ENCODE data around the gene CA10. TPM values are rescaled to one million over a fixed set of nuclear protein-coding genes. Genes with fewer than 3 reads are reported as not detected.

Gene CA10
- total RNA-seq, 1 experiment from 2014 or later: 0.46 TPM

DNA sequence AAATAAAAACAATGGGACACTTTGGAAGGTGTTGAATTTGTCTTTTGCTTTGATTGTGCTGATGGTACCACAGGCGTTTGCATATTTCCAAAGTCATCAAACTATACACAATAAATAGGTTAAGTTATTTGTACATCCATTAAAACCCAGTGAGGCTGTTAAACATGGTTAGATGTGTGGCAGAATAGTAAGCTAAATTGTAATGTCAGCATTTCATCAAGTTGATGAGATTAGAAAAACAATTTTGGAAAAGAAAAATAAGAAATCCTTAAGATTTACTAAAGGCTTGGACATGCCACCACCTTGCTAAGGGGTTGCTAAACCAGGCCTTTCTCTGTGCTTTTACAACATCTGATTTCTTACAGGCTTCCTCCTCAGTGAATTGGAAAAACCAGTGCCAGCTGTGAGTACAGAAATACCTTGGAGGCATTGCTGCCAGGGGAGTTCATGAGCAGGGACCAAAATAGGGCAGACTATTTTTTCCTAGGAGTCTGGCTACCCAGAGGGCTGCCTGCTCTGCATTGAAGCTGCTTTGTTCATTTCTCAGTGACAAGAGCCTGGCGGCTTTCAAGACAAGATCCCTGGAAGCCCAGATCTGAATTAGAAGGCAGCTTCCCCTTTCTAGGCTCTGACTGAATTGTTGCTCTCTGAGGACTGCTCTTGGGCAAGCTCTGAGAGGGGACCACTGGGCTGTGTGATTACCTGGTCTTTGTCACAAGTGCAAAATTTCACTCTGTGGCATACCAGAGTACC lies 43.4 kb upstream of the CA10 start:
- Histone ChIP-seq H3K9me3 (ENCODE audit: control insufficient read depth, low read depth, low read length) (no peaks in the 10 kb centered on the region), H3K4me2 (ENCODE audit: insufficient read depth, insufficient read length, low read length) (no peak overlapping the region), H3K4ac (ENCODE audit: low read depth, low read length) (no peak overlapping the region), H3K79me1 (ENCODE audit: insufficient read depth, low read depth, low read length, poor library complexity, severe bottlenecking) (no peaks in the 10 kb centered on the region), H3K9ac (ENCODE audit: extremely low read depth, insufficient read length, low read length) (no peak overlapping the region), H2AFZ (ENCODE audit: low read length) (no peak overlapping the region), H3K27me3 (ENCODE audit: insufficient read depth, low read length) (no peaks in the 10 kb centered on the region), H2BK12ac (ENCODE audit: insufficient read length, low read depth, low read length) (no peak overlapping the region), H3K23ac (ENCODE audit: insufficient read length, low read depth, low read length) (no peak overlapping the region), H4K5ac (ENCODE audit: insufficient read length, low read depth, low read length) (no peak overlapping the region), H3K18ac (ENCODE audit: insufficient read length, low read depth, low read length) (no peak overlapping the region), H2BK5ac (ENCODE audit: insufficient read length, low read length) (no peak overlapping the region), H2AK5ac (ENCODE audit: insufficient read length, low read length) (no peak overlapping the region), H2BK120ac (ENCODE audit: low read depth, low read length, poor library complexity, severe bottlenecking) (no peak overlapping the region), H3K56ac (ENCODE audit: insufficient read length, low read depth, low read length) (no peak overlapping the region), H3K27ac (ENCODE audit: insufficient read length, low read depth, low read length) (no peak overlapping the region), H3K23me2 (ENCODE audit: insufficient read length, low read depth, low read length, poor library complexity, severe bottlenecking) (no peaks in the 10 kb centered on the region), H4K91ac (ENCODE audit: insufficient read length, low read depth, low read length) (no peak overlapping the region), H3K14ac (ENCODE audit: insufficient read depth, low read length) (no peak overlapping the region), H3K79me2 (ENCODE audit: insufficient read depth, low read length) (no peaks in the 10 kb centered on the region), H3K4me1 (ENCODE audit: insufficient read depth, low read length) (no peaks in the 10 kb centered on the region), H2BK15ac (ENCODE audit: low read depth, low read length) (no peak overlapping the region), H2BK20ac (ENCODE audit: low read depth, low read length, poor library complexity, severe bottlenecking) (no peak overlapping the region), H4K8ac (replicated peaks; ENCODE audit: insufficient read length, low read depth, low read length) (no peak overlapping the region), H3T11ph (ENCODE audit: low read length) (no peak overlapping the region), H4K20me1 (ENCODE audit: control insufficient read depth, insufficient read depth, insufficient read length) (no peaks in the 10 kb centered on the region)
- Mint-ChIP-seq H3K4me3 (no peak overlapping the region), H3K36me3 (ENCODE audit: insufficient read depth in 1 of 3, low read depth in 3 of 3) (no peaks in the 10 kb centered on the region), H3K27me3 (ENCODE audit: low read depth) (no peaks in the 10 kb centered on the region; the same call in 1 of the 2 replicates), H3K4me1 (no peaks in the 10 kb centered on the region), H3K9me3 (no peaks in the 10 kb centered on the region), H3K27ac (no peak overlapping the region)
- no peak for DNase-seq
- TF ChIP-seq, protein P1, sequence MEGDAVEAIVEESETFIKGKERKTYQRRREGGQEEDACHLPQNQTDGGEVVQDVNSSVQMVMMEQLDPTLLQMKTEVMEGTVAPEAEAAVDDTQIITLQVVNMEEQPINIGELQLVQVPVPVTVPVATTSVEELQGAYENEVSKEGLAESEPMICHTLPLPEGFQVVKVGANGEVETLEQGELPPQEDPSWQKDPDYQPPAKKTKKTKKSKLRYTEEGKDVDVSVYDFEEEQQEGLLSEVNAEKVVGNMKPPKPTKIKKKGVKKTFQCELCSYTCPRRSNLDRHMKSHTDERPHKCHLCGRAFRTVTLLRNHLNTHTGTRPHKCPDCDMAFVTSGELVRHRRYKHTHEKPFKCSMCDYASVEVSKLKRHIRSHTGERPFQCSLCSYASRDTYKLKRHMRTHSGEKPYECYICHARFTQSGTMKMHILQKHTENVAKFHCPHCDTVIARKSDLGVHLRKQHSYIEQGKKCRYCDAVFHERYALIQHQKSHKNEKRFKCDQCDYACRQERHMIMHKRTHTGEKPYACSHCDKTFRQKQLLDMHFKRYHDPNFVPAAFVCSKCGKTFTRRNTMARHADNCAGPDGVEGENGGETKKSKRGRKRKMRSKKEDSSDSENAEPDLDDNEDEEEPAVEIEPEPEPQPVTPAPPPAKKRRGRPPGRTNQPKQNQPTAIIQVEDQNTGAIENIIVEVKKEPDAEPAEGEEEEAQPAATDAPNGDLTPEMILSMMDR (conservative IDR thresholded peaks at IDR 0.05): no peak
- WGBS (ENCODE audit: extremely low coverage, insufficient read length, low lambda C conversion rate): no CpG with 5 or more reads among the region's 2 CpGs

All from H9 (cell line).